IPS-11a (cell line): ENCODE results near the gene DDTL.
"Not testable (repeated sequence)": the region's sequence is repeated elsewhere in the genome, so short reads cannot be mapped to it uniquely, and the experiment has no call there.

ENCODE experiments used
- H3K4me3 ChIP-seq: one replicate; pipeline ENCODE4 v1.5.1; 2013; ENCODE audit warnings: low read depth, low read length, control low read depth

Gene DDTL

GRCh38 chr22:23966568-23966967, at the start of gene DDTL:
DDTL (plus strand) TSS chr22:23966888; CDS start chr22:23966915, 27 bp downstream.
- H3K4me3 ChIP-seq: not testable (repeated sequence)

GRCh38 chr22:23920267-23920611, 46.4 kb upstream of the DDTL start:
- H3K4me3 ChIP-seq: not testable (repeated sequence)

GRCh38 chr22:23921586-23922201, 45.0 kb upstream of the DDTL start:
- not testable (repeated sequence) for H3K4me3 ChIP-seq

GRCh38 chr22:23922921-23923320, 43.8 kb upstream of the DDTL start:
- H3K4me3 ChIP-seq: no peak overlapping the region

GRCh38 chr22:23925020-23925606, 41.6 kb upstream of the DDTL start:
- H3K4me3 ChIP-seq: no peak overlapping the region

GRCh38 chr22:23926561-23926960, 40.1 kb upstream of the DDTL start:
- no peak overlapping the region for H3K4me3 ChIP-seq

- H3K4me3 ChIP-seq: no peak overlapping the region
Measured at GRCh38 chr22:23938328-23939016, 28.2 kb upstream of the DDTL start.

- no peak overlapping the region for H3K4me3 ChIP-seq
Measured at GRCh38 chr22:23939017-23939357, 27.7 kb upstream of the DDTL start.

GRCh38 chr22:23940166-23940565, 26.5 kb upstream of the DDTL start:
- not testable (repeated sequence) for H3K4me3 ChIP-seq

GRCh38 chr22:23947391-23947790, 19.3 kb upstream of the DDTL start:
- not testable (repeated sequence) for H3K4me3 ChIP-seq

GRCh38 chr22:23949764-23950163, 16.9 kb upstream of the DDTL start:
- H3K4me3 ChIP-seq: not testable (repeated sequence)

GRCh38 chr22:23951383-23951782, 15.3 kb upstream of the DDTL start:
- not testable (repeated sequence) for H3K4me3 ChIP-seq

- H3K4me3 ChIP-seq: not testable (repeated sequence)
Measured at GRCh38 chr22:23952794-23953405, 13.8 kb upstream of the DDTL start.

GRCh38 chr22:23953485-23953884, 13.2 kb upstream of the DDTL start:
- not testable (repeated sequence) for H3K4me3 ChIP-seq

GRCh38 chr22:23954193-23954990, 12.3 kb upstream of the DDTL start:
- not testable (repeated sequence) for H3K4me3 ChIP-seq

- H3K4me3 ChIP-seq: not testable (repeated sequence)
Measured at GRCh38 chr22:23954991-23955305, 11.7 kb upstream of the DDTL start.

- not testable (repeated sequence) for H3K4me3 ChIP-seq
Measured at GRCh38 chr22:23955886-23956285, 10.8 kb upstream of the DDTL start.

- H3K4me3 ChIP-seq: not testable (repeated sequence)
Measured at GRCh38 chr22:23956301-23956900, 10.3 kb upstream of the DDTL start.

GRCh38 chr22:23961084-23961771, 5.5 kb upstream of the DDTL start, which contains the start of gene GSTT2B:
GSTT2B (minus strand) TSS chr22:23961195; CDS start chr22:23961131, 64 bp downstream.
- not testable (repeated sequence) for H3K4me3 ChIP-seq

GRCh38 chr22:23966094-23966493, 594 bp upstream of the DDTL start:
- not testable (repeated sequence) for H3K4me3 ChIP-seq
